HCT116 (cell line): Measurements from ENCODE around the gene HJURP. TPM values are rescaled to one million over a fixed set of nuclear protein-coding genes. Genes with fewer than 3 reads are reported as not detected.

ENCODE experiments used
- ATAC-seq: fragments of 200-7000 bp; cut with Tn5 transposase; 2 replicates; pipeline ENCODE4 v1.9.1; 2020; ENCODE audit warnings: mild to moderate bottlenecking, moderate library complexity
- BruUV-seq: library from RNA; stranded (reverse); fragments of 400-500 nt; replicated peaks from 2 replicates; lab custom pipeline; 2021; lab: Mats Ljungman, UMichigan
- CTCF ChIA-PET: fragments of 300-600 bp; sonication (Branson Sonifier 250); formaldehyde crosslinking; loops from one replicate; lab custom pipeline; 2021; ENCODE audit warnings: antibody characterized with exemption; lab: Charles Lee
- POLR2A ChIA-PET: fragments of 300-600, 350-600 bp; sonication (Branson Sonifier 250); formaldehyde crosslinking; loops from one replicate; lab custom pipeline; 2021; ENCODE audit warnings: antibody characterized with exemption; lab: Charles Lee
- RAD21 ChIA-PET, 2 experiments: fragments of 300-600 bp; sonication (Branson Sonifier 250); formaldehyde crosslinking; loops; one replicate each; lab custom pipeline; 2023; ENCODE audit warnings: low total read pairs in 2 of 2; ENCODE audit not compliant: uncharacterized antibody in 2 of 2, unreplicated experiment in 2 of 2, low non-redundant PET in 1 of 2; lab: Charles Lee
- DNase-seq: peaks from one replicate; pipeline ENCODE4 v3.0.0-alpha.2; 2010; ENCODE audit warnings: low read depth, low spot score
- H2AFZ ChIP-seq: fragments of 200-600 bp; shearing (Covaris generic), sonication (generic); 2 replicates; pipeline ENCODE4 v1.6.1; 2017; ENCODE audit warnings: low read depth, mixed run types, mixed read lengths, antibody characterized with exemption, low read length; ENCODE audit not compliant: poor library complexity, severe bottlenecking
- H3K27ac ChIP-seq: 2 replicates; pipeline ENCODE4 v1.5.1; 2012; ENCODE audit warnings: low read depth, low read length
- H3K27me3 ChIP-seq: fragments of 200-600 bp; sonication (generic); 2 replicates; pipeline ENCODE4 v1.6.1; 2016; ENCODE audit warnings: mixed run types, low read length, mixed read lengths; ENCODE audit not compliant: insufficient read depth
- H3K36me3 ChIP-seq, 2 experiments: fragments of 200-500 bp in 1 of 2; fragments of 200-600 bp in 1 of 2; sonication (Bioruptor generic) in 1 of 2; sonication (generic) in 1 of 2; 2 replicates each; pipeline versions ENCODE4 v1.5.1 to v1.6.1; 2014 to 2016; ENCODE audit warnings: low read length in 2 of 2, inconsistent platforms in 1 of 2, mixed read lengths in 1 of 2, mixed run types in 1 of 2; ENCODE audit not compliant: insufficient read depth in 2 of 2, control insufficient read depth in 1 of 2
- H3K4me1 ChIP-seq, 2 experiments: fragments of 200-600 bp in 1 of 2; sonication (generic) in 1 of 2; 2 replicates each; pipeline versions ENCODE4 v1.5.1 to v1.6.1; 2012 to 2017; ENCODE audit warnings: low read length in 2 of 2, inconsistent platforms in 1 of 2, mild to moderate bottlenecking in 1 of 2, mixed read lengths in 1 of 2, mixed run types in 1 of 2, moderate library complexity in 1 of 2; ENCODE audit not compliant: insufficient read depth in 2 of 2, control insufficient read depth in 1 of 2
- H3K4me2 ChIP-seq: fragments of 200-600 bp; sonication (generic); 2 replicates; pipeline ENCODE4 v1.6.1; 2017; ENCODE audit warnings: mixed run types, low read length, mixed read lengths
- H3K4me3 ChIP-seq, 2 experiments: fragments of 200-600 bp in 1 of 2; sonication (generic) in 1 of 2; replicated peaks in 1 of 2; 2 replicates each; pipeline ENCODE4 v1.5.1; 2011 to 2016; ENCODE audit warnings: low read length in 2 of 2, control low read depth in 1 of 2, low read depth in 1 of 2, mild to moderate bottlenecking in 1 of 2, mixed read lengths in 1 of 2, mixed run types in 1 of 2
- H3K79me2 ChIP-seq: fragments of 200-600 bp; sonication (generic); 2 replicates; pipeline ENCODE4 v1.6.1; 2017; ENCODE audit warnings: mild to moderate bottlenecking, mixed run types, low read length, moderate library complexity, mixed read lengths; ENCODE audit not compliant: insufficient read depth
- H3K9ac ChIP-seq: fragments of 200-600 bp; sonication (generic); 2 replicates; pipeline ENCODE4 v1.6.1; 2016; ENCODE audit warnings: low read length, mixed read lengths
- H3K9me2 ChIP-seq: fragments of 200-600 bp; sonication (generic), shearing (Covaris generic); 2 replicates; pipeline ENCODE4 v1.6.1; 2017; ENCODE audit warnings: mixed run types, mild to moderate bottlenecking, moderate library complexity; ENCODE audit not compliant: insufficient read depth
- H3K9me3 ChIP-seq, 2 experiments: fragments of 200-500 bp in 1 of 2; fragments of 200-600 bp in 1 of 2; sonication (Bioruptor generic) in 1 of 2; sonication (generic) in 1 of 2; 2 replicates each; pipeline ENCODE4 v1.6.1; 2014 to 2017; ENCODE audit warnings: low read length in 2 of 2, mixed read lengths in 2 of 2, inconsistent platforms in 1 of 2, low read depth in 1 of 2, mild to moderate bottlenecking in 1 of 2, mixed run types in 1 of 2, moderate library complexity in 1 of 2; ENCODE audit not compliant: control insufficient read depth in 1 of 2, insufficient read depth in 1 of 2
- H4K20me1 ChIP-seq: fragments of 200-600 bp; sonication (generic), shearing (Covaris generic); 2 replicates; pipeline ENCODE4 v1.6.1; 2017; ENCODE audit warnings: mixed run types, mild to moderate bottlenecking, moderate library complexity; ENCODE audit not compliant: insufficient read depth
- ATF3 ChIP-seq: IDR thresholded peaks from 2 replicates; pipeline ENCODE4 v1.6.1; 2012
- CBX3 ChIP-seq: IDR thresholded peaks from 2 replicates; pipeline ENCODE4 v1.6.1; 2012; ENCODE audit warnings: low read depth
- EGR1 ChIP-seq: IDR thresholded peaks from 2 replicates; pipeline ENCODE4 v1.6.1; 2012; ENCODE audit warnings: low read depth
- ELF1 ChIP-seq: IDR thresholded peaks from 2 replicates; pipeline ENCODE4 v1.6.1; 2012; ENCODE audit warnings: low read depth, borderline replicate concordance
- EZH2 ChIP-seq: fragments of 200-600 bp; sonication (generic); IDR thresholded peaks from 2 replicates; pipeline ENCODE4 v1.6.1; 2017; ENCODE audit warnings: antibody characterized with exemption, mixed run types
- EZH2phosphoT487 ChIP-seq: fragments of 200-600 bp; IDR thresholded peaks from 2 replicates; pipeline ENCODE4 v1.6.1; 2018; ENCODE audit warnings: antibody characterized with exemption, borderline replicate concordance
- JUND ChIP-seq: IDR thresholded peaks from 2 replicates; pipeline ENCODE4 v1.6.1; 2012
- RAD21 ChIP-seq: IDR thresholded peaks from 2 replicates; pipeline ENCODE4 v1.6.1; 2012; ENCODE audit warnings: low read depth, mild to moderate bottlenecking
- SIN3A ChIP-seq: IDR thresholded peaks from 2 replicates; pipeline ENCODE4 v1.6.1; 2012; ENCODE audit warnings: low read depth
- SP1 ChIP-seq: IDR thresholded peaks from 2 replicates; pipeline ENCODE4 v1.6.1; 2012; ENCODE audit warnings: low read depth
- SRF ChIP-seq: IDR thresholded peaks from 2 replicates; pipeline ENCODE4 v1.6.1; 2012; ENCODE audit warnings: low read depth
- intact Hi-C: fragments of 100-400 bp; cut with micrococcal nuclease; formaldehyde crosslinking; loops from 2 replicates; pipeline ENCODE4 v1.10.0; 2022
- total RNA-seq: library from RNA; stranded (reverse); gene quantifications from one replicate; pipeline ENCODE4 v1.2.1, GENCODE V29; 2021; ENCODE audit not compliant: unreplicated experiment

HJURP gene
- total RNA-seq, 1 experiment from 2014 or later = 64.1 TPM

- BruUV-seq = no TSS peak
- H3K4me2 ChIP-seq = no peak overlapping the region
- H3K27ac ChIP-seq = no peak overlapping the region
- H4K20me1 ChIP-seq = no peaks in the 10 kb centered on the region
- intact Hi-C loops = no loop called here
- no peaks in the 10 kb centered on the region for H3K9me3 ChIP-seq
- H3K4me3 ChIP-seq = no peak overlapping the region
- no peaks in the 10 kb centered on the region for H3K9me2 ChIP-seq
- H3K27me3 ChIP-seq = no peaks in the 10 kb centered on the region
- H3K79me2 ChIP-seq = no peaks in the 10 kb centered on the region
- no peak for TF ChIP-seq ATF3
- no peak for TF ChIP-seq CBX3
- TF ChIP-seq ELF1 = no peak
- no peak for TF ChIP-seq SRF
- no peak for TF ChIP-seq SIN3A
- no peak for TF ChIP-seq EZH2
- no peak for TF ChIP-seq RAD21
- TF ChIP-seq EZH2phosphoT487 = no peak
- TF ChIP-seq JUND = no peak
- no peak for TF ChIP-seq SP1
- peaks cover 5 to 9% of the 10 kb centered on the region in 2 experiments; a peak in 3 of 4 replicates for H3K4me1 ChIP-seq
- ATAC-seq (no peak), DNase-seq (no peak)
- RAD21 ChIA-PET = no interaction called here
- H2AFZ ChIP-seq = no peak overlapping the region
- POLR2A ChIA-PET = no interaction called here
- no peak overlapping the region for H3K9ac ChIP-seq
- CTCF ChIA-PET = no interaction called here
- no peaks in the 10 kb centered on the region for H3K36me3 ChIP-seq
Observed at GRCh38 chr2:233802132-233802815, 52.1 kb downstream of the HJURP start.

- intact Hi-C loops = no loop called here
- POLR2A ChIA-PET = no interaction called here
- Histone ChIP-seq H3K79me2 (no peaks in the 10 kb centered on the region), H3K9ac (no peak overlapping the region), H3K27ac (no peak overlapping the region), H3K4me1 (peaks cover 5 to 9% of the 10 kb centered on the region in 2 experiments; a peak in 3 of 4 replicates), H3K36me3 (no peaks in the 10 kb centered on the region), H3K4me3 (0 out of 4 replicates have a peak overlapping the region, but pooled peaks of 1 of the 2 experiments have one; percentile 2), H3K27me3 (no peaks in the 10 kb centered on the region), H3K4me2 (peak overlapping the region; percentile 49), H3K9me2 (no peaks in the 10 kb centered on the region), H4K20me1 (no peaks in the 10 kb centered on the region), H2AFZ (no peak overlapping the region), H3K9me3 (no peaks in the 10 kb centered on the region)
- ATAC-seq = no peak; the same call in 1 of the 2 replicates
- DNase-seq = no peak
- CTCF ChIA-PET = no interaction called here
- RAD21 ChIA-PET = no interaction called here
- BruUV-seq = no TSS peak
- TF ChIP-seq ELF1 (no peak), EGR1 (peak; percentile 23; the same call in 1 of the 2 replicates)
Observed at GRCh38 chr2:233801357-233802131, 52.8 kb downstream of the HJURP start.
